Gastrocnemius medialis (tissue), 4 donors: ENCODE results near the gene LAMA4. TPM values are rescaled to one million over a fixed set of nuclear protein-coding genes. Genes with fewer than 3 reads are reported as not detected.

ENCODE experiments used
- ATAC-seq, 2 donors: fragments of 150-250 bp; one replicate each; pipeline ENCODE4 v1.9.1; 2016
- DNase-seq, 2 donors: peaks; one replicate each; pipeline ENCODE4 v3.0.0-alpha.2; 2019
- H3K27ac ChIP-seq, 4 donors: fragments of 200-600 bp; sonication (generic); 1 replicate in 1 of 4; 2 replicates in 3 of 4; pipeline ENCODE4 v1.5.1; 2016 to 2018; ENCODE audit warnings: mild to moderate bottlenecking in 2 of 4, moderate library complexity in 1 of 4
- H3K27me3 ChIP-seq, 3 donors: fragments of 200-600 bp; sonication (generic) in 2 of 3; 1 replicate in 1 of 3; 2 replicates in 2 of 3; pipeline versions ENCODE4 v1.5.1 to v1.6.0; 2016 to 2019; ENCODE audit warnings: mild to moderate bottlenecking in 1 of 3, moderate library complexity in 1 of 3
- H3K36me3 ChIP-seq, 2 donors: fragments of 200-600 bp; sonication (generic) in 1 of 2; one replicate each; pipeline ENCODE4 v1.5.1; 2017 to 2018
- H3K4me1 ChIP-seq, 2 donors: fragments of 200-600 bp; sonication (generic) in 1 of 2; one replicate each; pipeline ENCODE4 v1.5.1; 2016 to 2017; ENCODE audit warnings: mild to moderate bottlenecking in 2 of 2
- H3K4me3 ChIP-seq, 4 donors: fragments of 200-600 bp; sonication (generic) in 3 of 4; 1 replicate in 1 of 4; 2 replicates in 3 of 4; pipeline ENCODE4 v1.5.1; 2016 to 2019; ENCODE audit warnings: mild to moderate bottlenecking in 2 of 4
- H3K9me3 ChIP-seq, 3 donors: fragments of 200-600 bp; sonication (generic) in 2 of 3; 1 replicate in 1 of 3; 2 replicates in 2 of 3; pipeline ENCODE4 v1.5.1; 2016 to 2019
- CTCF ChIP-seq, 5 experiments: fragments of 450-650 bp in 3 of 5; fragments of 200-600 bp in 2 of 5; sonication (generic) in 2 of 5; IDR thresholded peaks in 4 of 5; conservative IDR thresholded peaks in 1 of 5; 1 replicate in 4 of 5; 2 replicates in 1 of 5; pipeline ENCODE4 v1.5.1; 2016 to 2019; ENCODE audit warnings: antibody characterized with exemption in 5 of 5, mild to moderate bottlenecking in 3 of 5, moderate library complexity in 3 of 5
- POLR2A ChIP-seq, 2 donors: fragments of 450-650 bp; IDR thresholded peaks; one replicate each; pipeline ENCODE4 v1.6.1; 2017; ENCODE audit warnings: antibody characterized with exemption in 2 of 2, mild to moderate bottlenecking in 2 of 2, moderate library complexity in 2 of 2
- in situ Hi-C, 4 donors: fragments of 200-750 bp; cut with MboI; loops; one replicate each; pipeline versions ENCODE4 v1.15.0 to v1.8.0; 2017; ENCODE audit warnings: low sequenced_read_pairs in 4 of 4
- intact Hi-C: fragments of 100-400 bp; cut with DNase I; formaldehyde crosslinking; loops from one replicate; pipeline ENCODE4 v1.15.1; 2023; ENCODE audit warnings: low total_unique reads
- total RNA-seq, 4 donors: library from RNA; depleted of rRNA; stranded (reverse); fragments of >200 nt; gene quantifications; one replicate each; pipeline versions ENCODE4 v1.1.0 to v1.2.3, GENCODE V29; 2016

The LAMA4 gene
- total RNA-seq, 4 donors from 2014 or later, result 4.4 to 19.1 (median 7.4) TPM

GRCh38 chr6:112268654-112269053, 14.3 kb upstream of the LAMA4 start:
- in situ Hi-C loops, result no loop called here
- H3K27ac ChIP-seq, result peak overlapping the region; percentile 45 to 63 (median 52)
- no peak for DNase-seq
- H3K4me1 ChIP-seq, result peaks cover 0 to 14% of the 10 kb centered on the region in 2 donors
- TF ChIP-seq CTCF (IDR thresholded peaks at IDR 0.05 in 4 of 5, conservative IDR thresholded peaks at IDR 0.05 in 1 of 5) (no peak), POLR2A (IDR thresholded peaks at IDR 0.05) (no peak)
- no peaks in the 10 kb centered on the region for H3K9me3 ChIP-seq
- ATAC-seq, result no peak
- H3K4me3 ChIP-seq, result no peak overlapping the region
- H3K27me3 ChIP-seq, result no peaks in the 10 kb centered on the region
- H3K36me3 ChIP-seq, result no peaks in the 10 kb centered on the region
- intact Hi-C loops, result loop anchor here (5.0 kb wide), 1 partner anchor 86 kb away; no protein-coding TSS in a partner anchor

- Histone ChIP-seq H3K36me3 (no peaks in the 10 kb centered on the region), H3K27ac (peak overlapping the region; percentile 45 to 63 (median 52)), H3K4me1 (peaks cover 0 to 14% of the 10 kb centered on the region in 2 donors), H3K9me3 (no peaks in the 10 kb centered on the region), H3K27me3 (no peaks in the 10 kb centered on the region), H3K4me3 (no peak overlapping the region)
- no peak for DNase-seq
- ATAC-seq, result no peak
- TF ChIP-seq CTCF (IDR thresholded peaks at IDR 0.05 in 4 of 5, conservative IDR thresholded peaks at IDR 0.05 in 1 of 5) (no peak), POLR2A (IDR thresholded peaks at IDR 0.05) (no peak)
- intact Hi-C loops, result loop anchor here (5.0 kb wide), 1 partner anchor 86 kb away; no protein-coding TSS in a partner anchor
- in situ Hi-C loops, result no loop called here
Observed at GRCh38 chr6:112268019-112268418, 13.7 kb upstream of the LAMA4 start.

GRCh38 chr6:112266331-112266730, 12.0 kb upstream of the LAMA4 start:
- no peak for DNase-seq
- Histone ChIP-seq H3K27me3 (no peaks in the 10 kb centered on the region), H3K4me1 (peaks cover 0 to 14% of the 10 kb centered on the region in 2 donors), H3K4me3 (no peak overlapping the region), H3K27ac (no peak overlapping the region), H3K36me3 (no peaks in the 10 kb centered on the region), H3K9me3 (no peaks in the 10 kb centered on the region)
- in situ Hi-C loops (no loop called here), intact Hi-C loops (loop anchor here (5.0 kb wide), 1 partner anchor 84 kb away; no protein-coding TSS in a partner anchor)
- TF ChIP-seq CTCF (IDR thresholded peaks at IDR 0.05 in 4 of 5, conservative IDR thresholded peaks at IDR 0.05 in 1 of 5) (no peak), POLR2A (IDR thresholded peaks at IDR 0.05) (no peak)
- no peak for ATAC-seq

- no peak overlapping the region for H3K27ac ChIP-seq
- ATAC-seq (no peak), DNase-seq (no peak)
- H3K36me3 ChIP-seq, result no peaks in the 10 kb centered on the region
- no peaks in the 10 kb centered on the region for H3K4me1 ChIP-seq
- intact Hi-C loops, result loop anchor here (10.0 kb wide), 1 partner anchor 55 kb away; no protein-coding TSS in a partner anchor
- in situ Hi-C loops, result loop anchor here in 1 of 4 donors (10.0 kb wide), 1 partner anchor 55 kb away; no protein-coding TSS in a partner anchor
- H3K4me3 ChIP-seq, result no peak overlapping the region
- no peaks in the 10 kb centered on the region for H3K9me3 ChIP-seq
- TF ChIP-seq POLR2A (IDR thresholded peaks at IDR 0.05) (no peak), CTCF (IDR thresholded peaks at IDR 0.05 in 4 of 5, conservative IDR thresholded peaks at IDR 0.05 in 1 of 5) (no peak)
- no peaks in the 10 kb centered on the region for H3K27me3 ChIP-seq
Observed at GRCh38 chr6:112259337-112259675, 4.9 kb upstream of the LAMA4 start.
